GM21825 (cell line): ENCODE data around the gene B4GALNT2.

Experiments
- ATAC-seq: cut with Tn5 transposase; IDR thresholded peaks from one replicate; pipeline ENCODE4 v1.9.1; 2021; ENCODE audit warnings: mild to moderate bottlenecking, moderate library complexity; ENCODE audit not compliant: unreplicated experiment

Gene B4GALNT2

DNA sequence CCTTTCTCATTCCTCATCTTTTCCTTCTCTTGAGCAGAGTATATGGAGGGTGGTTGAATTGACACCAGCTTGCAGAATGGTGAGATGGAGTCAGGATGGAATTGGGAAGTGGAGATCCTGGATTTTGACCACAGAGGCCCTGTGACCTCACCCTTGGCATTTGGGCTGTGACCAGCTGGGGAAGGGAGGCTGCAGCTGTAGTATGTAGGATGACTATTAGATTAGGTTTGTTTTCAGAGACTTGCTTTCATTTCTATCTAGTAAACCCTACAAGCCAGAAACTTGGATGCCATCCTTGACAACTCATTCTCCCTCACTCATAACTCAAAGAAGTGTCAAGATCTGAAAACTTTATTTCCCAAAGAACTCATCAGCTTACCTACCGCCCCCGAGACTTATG, 71.9 kb downstream of the B4GALNT2 start:
- no peak for ATAC-seq

DNA sequence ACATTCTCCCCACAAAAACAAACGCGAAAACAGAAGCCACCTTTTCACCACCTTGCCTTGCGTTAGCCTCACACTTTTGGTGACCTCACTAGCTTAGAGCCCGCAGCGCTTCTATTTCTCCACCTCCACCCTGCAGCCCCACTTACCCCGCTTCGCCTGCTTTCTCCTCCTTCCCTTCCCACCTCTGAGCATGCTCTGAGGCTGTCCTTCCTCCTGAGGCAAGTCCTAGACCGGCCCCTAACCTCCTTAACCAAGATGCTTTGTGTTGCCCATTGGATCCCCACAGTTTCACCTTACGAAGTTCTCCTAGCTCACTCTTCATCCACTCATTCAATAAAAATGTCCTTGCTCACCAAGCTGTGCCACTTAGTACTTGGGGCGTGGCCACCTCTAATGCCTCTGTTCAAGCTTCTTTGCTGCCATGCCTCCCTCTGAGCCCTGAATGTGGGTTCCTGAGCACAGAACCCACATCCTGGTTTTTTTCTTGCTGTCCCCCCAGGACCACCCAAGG, 76.5 kb downstream of the B4GALNT2 start:
- ATAC-seq, result no peak

DNA sequence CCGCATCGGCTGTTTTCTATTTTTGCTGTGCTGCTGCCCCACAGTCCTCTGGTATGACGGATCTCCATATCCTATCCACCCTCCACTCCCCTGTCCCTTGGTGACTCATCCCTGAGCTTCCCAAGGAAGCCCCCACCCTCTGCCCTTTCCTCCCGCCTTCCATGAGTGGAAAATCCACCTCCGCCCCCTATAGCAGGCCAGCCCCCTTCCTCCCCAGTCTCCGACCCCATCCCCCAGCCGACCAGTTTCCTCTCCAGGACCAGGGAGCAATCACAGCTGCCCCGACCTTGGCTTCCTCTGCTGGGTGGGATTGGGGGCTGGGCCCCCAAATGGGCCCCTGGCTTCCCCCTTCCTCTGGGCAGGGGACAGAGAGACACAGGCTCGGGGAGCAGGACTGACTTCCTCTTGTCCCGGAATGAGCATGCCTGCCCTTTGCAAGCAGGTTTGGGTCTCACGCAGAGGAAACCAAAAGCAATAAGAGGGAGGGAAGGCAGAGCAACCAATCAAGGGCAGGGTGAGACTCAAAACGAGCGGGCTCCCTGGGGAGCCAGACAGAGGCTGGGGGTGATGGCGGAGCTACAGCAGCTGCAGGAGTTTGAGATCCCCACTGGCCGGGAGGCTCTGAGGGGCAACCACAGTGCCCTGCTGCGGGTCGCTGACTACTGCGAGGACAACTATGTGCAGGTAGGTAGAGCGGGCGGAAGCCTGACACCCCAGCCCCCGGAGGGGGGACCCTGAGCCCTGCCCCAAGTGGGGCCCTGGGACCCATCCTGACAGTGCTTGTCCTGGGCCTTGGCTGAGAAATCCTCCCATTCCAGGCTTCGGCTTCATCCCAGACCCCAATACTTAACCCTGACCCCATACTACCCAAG, 77.8 kb downstream of the B4GALNT2 start, which contains the start of the genes ABI3 and GNGT2:
TSS of gene ABI3 (plus strand) at position 550 of the 872 bp plus-strand sequence. CDS start at position 568, 18 bp downstream.
TSS of gene GNGT2 (minus strand) at position 417 of the 872 bp plus-strand sequence. CDS start 3,152 bp downstream, outside the sequence.
- peak; percentile 72 for ATAC-seq

DNA sequence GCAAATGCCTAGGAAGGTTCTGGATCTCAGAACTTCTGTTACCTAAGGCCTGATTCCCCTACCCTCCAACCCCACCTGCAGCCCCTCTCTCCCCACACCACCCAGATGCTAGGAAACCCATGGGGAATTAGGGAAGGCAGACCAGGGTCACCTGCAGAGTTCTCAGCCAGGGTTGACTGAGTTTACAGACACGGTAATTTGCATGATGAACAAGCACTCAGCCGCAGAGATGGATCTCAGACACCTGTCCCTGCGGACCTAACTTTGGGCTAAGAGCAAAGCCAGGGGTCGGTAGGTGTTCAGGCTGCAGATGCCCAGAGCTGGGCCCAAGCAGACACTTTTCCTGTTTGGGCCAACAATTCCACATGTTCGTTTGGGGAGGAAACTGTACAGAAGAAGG, 80.8 kb downstream of the B4GALNT2 start:
- ATAC-seq, result no peak

DNA sequence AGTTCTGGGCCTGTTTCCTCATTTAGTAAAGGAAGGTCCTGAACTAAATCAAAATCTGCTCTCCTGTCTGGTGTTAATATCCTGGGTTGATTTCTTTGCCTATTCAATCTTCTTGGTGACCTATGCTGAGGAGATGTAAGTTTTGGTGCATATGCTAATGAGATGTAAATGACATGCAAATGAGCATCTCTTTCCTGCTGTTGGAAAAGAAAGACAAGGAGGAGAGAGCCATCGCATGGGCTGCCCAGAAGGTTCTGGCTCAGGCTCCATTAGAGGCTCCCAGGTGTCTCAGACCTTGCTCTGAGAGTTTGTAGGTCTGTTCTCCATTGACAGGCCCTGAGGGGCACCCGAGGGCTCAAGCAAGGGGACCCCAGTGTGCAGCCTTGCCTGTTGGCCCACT, 81.3 kb downstream of the B4GALNT2 start:
- ATAC-seq, result no peak

DNA sequence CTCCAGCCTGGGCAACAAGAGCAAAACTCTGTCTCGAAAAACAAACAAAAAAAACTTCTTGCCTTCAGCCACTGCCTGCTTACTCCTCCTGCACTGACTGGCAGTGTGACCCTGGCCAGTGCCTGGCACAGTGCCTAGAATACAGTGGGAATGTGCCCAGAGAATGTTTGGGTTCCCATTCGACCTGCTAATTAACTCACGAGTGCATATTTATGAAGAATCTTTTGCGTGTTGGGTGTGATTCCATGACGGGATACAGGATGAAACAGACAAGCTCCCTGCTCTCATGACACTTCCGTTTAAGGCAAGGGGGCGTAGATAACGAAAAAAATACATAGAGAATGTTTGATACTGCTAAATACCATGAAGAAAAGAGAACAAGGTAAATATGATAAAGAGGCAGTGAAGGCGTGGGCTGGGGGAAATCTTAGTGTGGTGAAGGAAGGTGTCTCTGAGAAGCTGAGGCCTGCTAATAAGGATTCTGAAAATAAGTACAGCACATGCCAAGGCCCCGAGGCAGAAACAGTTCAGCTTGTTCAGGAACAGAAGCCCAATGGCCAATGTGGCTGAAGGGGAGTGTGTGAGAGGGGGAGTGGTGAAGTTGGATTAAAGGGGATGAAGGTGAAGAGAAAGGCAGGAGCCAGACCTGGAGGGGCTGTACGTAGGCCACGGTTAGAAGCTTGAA, 82.2 kb downstream of the B4GALNT2 start:
- no peak for ATAC-seq

DNA sequence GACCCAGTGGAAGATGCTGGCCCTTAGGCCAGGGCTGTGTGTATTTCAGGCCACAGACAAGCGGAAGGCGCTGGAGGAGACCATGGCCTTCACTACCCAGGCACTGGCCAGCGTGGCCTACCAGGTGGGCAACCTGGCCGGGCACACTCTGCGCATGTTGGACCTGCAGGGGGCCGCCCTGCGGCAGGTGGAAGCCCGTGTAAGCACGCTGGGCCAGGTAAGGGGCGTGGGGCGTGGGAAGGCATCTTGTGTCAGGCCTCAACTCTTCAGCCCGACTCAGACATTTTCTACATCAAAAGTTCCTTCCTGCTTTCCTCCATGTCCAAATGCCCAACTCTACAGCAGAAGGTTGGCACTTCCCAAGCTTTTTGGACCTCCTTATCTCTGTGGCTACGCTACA, 83.9 kb downstream of the B4GALNT2 start:
- ATAC-seq, result no peak

DNA sequence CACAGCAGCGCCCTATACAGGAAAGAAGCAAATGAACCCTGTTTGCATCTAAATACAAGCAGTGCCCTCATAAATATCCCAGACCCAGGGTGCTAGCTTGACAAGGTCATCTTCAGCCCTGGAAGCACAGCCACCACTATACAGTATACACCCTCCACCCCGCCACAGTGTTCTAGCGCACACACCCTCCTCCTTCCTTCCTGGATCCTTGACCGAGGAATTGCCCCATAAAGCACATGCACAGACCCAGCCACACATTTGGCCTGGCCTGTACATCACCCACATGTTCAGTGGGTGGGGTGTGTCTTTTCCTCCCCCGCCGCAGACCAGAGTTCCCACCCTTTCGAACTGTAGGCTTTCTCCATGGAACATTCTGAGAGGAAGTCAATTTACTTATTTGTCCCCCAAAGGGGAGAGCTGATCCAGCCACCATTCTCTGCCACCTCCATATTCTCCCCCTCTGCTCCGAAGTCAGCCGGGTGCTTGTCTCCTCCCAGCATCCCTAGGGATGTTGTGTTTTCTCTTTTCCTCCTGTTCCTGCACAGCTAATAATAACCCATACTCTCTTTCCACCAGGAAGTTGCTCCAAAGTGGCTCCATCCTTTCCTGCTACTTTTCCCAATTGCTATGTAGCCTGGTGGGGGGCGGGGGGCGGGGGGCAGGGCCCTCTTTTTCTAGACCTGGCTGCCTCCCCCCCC, 84.5 kb downstream of the B4GALNT2 start:
- no peak for ATAC-seq

DNA sequence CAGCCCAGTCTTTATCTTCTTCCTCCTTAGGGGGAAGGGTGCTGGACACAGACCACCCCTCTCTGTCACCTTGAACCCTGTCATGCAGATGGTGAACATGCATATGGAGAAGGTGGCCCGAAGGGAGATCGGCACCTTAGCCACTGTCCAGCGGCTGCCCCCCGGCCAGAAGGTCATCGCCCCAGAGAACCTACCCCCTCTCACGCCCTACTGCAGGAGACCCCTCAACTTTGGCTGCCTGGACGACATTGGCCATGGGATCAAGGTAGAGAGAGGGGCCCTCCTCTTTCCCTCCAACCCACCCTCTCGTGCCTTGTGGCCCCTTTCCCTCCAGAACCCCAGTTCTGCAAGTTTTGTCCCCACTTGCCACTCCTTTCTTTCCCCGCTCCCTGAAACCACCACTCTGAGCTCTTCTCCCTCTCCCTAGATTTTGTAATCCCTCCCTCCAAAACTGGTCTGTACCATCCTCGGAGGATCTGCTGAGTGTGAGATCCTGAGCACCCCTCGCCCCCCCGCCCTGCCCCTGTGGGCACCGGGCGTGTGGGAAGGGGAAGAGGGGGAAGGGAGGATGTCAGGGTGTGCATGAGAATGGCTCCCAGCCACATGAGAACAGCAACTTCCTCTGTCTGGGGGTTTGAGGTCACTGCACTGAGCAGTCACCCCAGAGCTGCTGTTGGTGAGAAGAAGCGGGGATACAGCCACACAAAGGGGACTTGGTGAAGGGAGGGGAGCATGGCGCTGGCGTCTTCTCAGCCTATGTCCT, 85.3 kb downstream of the B4GALNT2 start:
- peak; percentile 33 for ATAC-seq

DNA sequence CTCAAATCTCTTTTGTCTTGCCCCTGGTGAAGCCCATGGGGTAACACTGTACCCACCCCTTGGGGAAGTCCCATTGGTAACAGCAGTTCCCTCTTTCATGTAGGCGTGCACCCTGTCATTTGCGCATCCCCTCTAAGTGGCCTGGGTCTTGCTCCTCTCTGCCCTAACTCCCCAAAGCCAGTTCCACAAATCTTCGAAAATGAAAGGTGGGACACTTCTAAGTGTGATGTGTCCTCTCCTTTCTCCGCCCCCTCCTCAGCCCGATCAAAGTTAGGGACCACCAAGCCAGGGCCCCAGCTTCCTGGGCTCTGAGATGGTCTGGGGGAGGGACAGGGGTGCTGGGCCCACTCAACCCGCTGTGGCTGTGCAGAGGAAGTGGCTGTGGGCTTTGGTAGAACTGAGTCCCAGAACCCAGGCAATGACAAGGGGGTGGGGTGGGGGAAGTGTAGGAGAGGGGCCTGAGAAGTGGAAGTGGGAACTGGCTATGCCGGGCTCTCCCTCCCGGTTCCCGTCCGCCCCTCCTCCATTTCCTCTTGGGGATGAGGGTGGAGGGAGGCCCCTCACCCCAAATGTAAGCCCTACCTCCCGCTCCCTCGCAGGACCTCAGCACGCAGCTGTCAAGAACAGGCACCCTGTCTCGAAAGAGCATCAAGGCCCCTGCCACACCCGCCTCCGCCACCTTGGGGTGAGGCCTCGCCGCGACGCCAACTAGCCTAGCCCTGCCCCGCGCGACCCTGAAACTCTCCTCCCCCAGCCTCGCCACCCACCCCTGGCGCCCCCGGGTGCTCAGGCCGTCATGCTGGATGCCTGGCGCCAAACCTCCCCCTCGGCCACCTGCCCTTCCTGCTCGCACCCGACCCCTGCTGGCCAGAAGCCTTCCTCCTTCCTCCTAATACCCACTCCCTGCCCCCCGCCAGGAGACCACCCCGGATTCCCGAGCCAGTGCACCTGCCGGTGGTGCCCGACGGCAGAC, 86.7 kb downstream of the B4GALNT2 start:
- peak; percentile 33 for ATAC-seq

DNA sequence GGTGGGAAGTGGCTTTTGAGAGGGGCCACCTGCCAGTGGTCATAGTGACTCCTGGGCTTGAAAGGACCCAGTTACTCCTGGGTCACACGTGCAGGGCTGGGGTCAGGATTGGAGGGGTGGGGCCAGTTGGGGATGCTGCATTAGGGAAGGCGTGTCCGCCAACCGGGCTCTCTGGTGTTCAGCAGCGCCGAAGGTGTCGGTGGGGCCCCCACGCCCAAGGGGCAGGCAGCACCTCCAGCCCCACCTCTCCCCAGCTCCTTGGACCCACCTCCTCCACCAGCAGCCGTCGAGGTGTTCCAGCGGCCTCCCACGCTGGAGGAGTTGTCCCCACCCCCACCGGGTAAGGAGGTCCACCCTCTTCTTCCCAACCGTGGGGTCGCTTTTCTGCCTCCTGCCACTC, 87.4 kb downstream of the B4GALNT2 start:
- no peak for ATAC-seq

DNA sequence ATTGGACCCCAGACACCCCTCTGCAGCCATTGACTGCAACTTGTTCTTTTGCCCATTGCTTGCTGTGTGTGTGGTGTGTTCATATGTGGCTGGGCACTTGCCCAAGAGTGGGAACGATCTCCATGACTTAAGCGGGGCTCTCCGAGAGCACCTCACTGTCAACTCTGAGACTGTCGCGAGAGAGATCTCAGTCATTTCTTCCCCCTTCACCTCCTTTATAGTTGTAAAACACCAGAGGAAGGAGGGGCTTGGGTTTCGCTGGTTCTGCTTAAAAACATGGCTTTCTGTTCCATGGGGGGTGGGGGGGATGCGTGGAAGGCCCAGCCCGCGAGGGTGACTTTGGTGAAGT, 90.6 kb downstream of the B4GALNT2 start:
- no peak for ATAC-seq

DNA sequence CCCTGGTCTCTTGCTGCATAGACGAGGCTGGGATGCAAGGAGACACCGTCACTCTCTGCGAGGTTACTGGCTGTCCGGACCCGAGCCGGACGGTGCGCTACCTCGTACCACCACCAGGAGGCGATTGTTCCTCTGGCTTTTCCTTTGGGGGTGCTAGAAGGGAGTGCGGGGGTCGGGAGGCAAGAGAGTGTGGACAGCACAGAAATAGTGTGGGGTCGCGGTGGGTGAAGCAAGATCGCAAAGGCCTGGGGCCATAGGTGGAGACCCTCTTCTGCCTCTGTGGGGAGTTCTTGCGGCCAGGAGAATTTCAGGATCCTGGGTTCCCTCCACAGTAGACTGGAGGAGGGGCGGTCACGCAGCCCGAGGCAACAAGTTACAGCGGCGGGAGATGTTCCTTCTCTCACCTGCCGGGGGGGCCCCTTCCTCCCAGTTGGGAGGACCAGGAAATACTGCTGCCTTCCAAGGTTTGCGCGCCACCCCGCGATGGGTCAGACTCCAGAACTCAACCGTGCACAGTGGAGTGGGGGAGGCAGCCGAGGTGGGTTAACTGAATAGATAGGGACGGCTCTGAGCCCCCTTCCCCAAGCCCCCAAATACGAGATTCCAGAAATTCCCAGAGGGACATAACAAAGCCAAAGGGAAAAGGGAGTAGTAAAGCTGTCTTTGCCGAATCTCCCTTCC, 91.1 kb downstream of the B4GALNT2 start:
- no peak for ATAC-seq

DNA sequence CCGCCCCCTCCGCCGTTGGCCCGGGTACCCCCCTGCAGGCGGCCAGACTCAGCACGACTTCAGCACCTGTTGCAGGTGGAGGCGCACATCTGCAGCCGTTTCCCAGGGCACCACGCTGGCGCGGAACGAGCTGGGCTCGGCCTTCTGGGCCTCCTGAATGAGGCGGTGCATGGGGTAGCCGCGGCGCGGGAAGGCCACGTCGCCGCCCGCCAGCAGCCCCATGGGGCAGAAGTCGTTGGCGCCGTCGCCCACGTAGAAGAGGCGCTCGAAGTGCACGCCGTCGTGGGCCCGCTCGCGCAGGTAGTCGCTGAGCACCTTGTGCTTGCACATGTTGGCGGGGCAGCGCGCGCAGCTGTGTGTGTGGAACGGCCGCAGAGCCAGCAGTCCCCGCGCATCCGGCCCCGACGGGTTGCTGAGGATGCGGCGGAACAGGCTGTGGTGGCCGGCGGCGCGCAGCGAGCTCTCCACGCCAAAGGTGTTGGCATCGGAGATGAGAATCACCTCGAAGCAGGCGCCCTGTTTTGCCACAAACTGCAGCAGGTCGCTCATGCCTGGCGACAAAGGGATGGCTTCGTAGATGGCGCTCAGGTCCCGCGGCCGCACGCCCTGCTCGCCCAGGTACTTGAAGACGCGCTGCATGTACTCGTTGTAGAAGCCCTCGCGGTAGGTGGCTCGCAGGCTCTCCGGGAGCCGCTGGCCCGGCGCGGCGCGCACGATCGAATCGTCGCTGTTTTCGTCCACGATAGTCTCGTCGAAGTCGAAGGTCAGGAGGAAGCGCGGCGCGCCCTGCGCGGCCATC, 91.8 kb downstream of the B4GALNT2 start:
- no peak for ATAC-seq

DNA sequence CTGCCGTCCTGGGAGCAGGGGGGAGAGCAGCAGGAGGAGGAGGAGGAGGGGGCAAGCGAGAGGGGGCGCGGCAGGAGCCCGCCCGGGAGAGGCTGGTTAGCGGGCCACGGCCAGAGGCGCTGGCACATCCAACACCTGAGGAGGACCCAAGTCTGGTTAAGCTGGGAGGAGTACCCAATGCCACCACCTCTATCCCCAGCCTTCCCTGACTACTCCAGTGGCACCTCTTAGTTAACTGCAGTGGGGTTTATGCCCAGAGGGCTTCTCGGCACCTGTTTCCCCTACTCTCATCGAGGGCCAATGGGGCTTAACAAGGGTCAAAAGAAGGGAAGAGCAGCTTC, 92.4 kb downstream of the B4GALNT2 start:
- no peak for ATAC-seq

DNA sequence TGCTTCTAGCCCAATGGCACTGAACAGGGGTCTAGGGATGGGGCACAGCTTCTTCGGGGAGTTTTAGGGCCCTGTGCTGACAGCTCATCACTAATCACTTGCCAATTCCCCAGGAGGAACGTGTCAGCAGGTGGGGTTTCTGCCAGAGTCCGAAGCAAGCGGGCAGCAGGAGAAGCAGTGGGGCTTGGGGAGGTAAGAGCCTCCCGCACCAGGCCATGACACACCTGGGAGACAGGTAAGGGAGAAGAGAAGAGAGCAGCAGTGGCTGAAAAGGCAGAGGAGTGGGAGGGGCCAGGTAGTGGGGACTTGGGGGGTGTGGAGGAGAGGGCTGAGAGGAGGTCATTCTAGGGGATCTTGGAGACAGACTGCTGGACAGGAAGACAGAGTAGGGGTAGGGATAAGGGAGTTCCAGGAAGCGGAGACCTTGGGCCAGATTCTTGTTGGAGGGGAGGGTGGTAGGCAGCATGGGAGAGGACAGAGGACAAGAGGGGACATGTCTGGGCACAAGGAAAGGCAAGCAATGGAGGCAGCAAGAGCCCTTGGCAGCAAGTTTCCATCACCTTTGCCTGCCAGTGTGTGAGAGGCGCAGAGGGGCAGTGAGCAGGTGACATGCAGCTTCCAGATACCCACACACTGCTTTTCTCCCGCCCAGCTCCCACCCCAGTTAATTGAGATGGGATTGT, 93.1 kb downstream of the B4GALNT2 start:
- ATAC-seq, result no peak
